Measurements from ENCODE around the gene LAPTM5. TPM values are rescaled to one million over a fixed set of nuclear protein-coding genes. Genes with fewer than 3 reads are reported as not detected.

The LAPTM5 gene
- total and polyA plus RNA-seq, 2 of the 13 experiments (the other 11 are each of a cell fraction or from before 2014, with no cell fraction given), result 0.41 to 0.86 TPM

- Histone ChIP-seq H2AFZ (ENCODE audit: low read length) (no peak overlapping the region), H4K20me1 (ENCODE audit: insufficient read depth, low read length) (no peaks in the 10 kb centered on the region), H3K27ac (ENCODE audit: extremely low read length, insufficient read depth, low read length) (no peak overlapping the region), H3K9ac (ENCODE audit: insufficient read depth, low read depth, low read length) (no peak overlapping the region), H3K36me3 (replicated peaks in 1 of 2; ENCODE audit: control insufficient read depth in 1 of 2, insufficient read depth in 2 of 2, low read length in 2 of 2) (no peaks in the 10 kb centered on the region), H3K79me2 (ENCODE audit: insufficient read depth, low read length) (no peaks in the 10 kb centered on the region), H3K4me2 (ENCODE audit: low read depth, low read length) (no peak overlapping the region), H3K27me3 (ENCODE audit: control insufficient read depth in 1 of 2, insufficient read depth in 2 of 2, low read length in 2 of 2) (peaks cover 5 to 14% of the 10 kb centered on the region in 2 experiments; a peak in 3 of 5 replicates), H3K4me3 (replicated peaks in 1 of 3; ENCODE audit: insufficient read depth in 1 of 3, low read depth in 2 of 3, low read length in 3 of 3) (no peak overlapping the region), H3K4me1 (ENCODE audit: insufficient read depth, low read length) (no peaks in the 10 kb centered on the region), H3K9me3 (ENCODE audit: low read length) (no peaks in the 10 kb centered on the region)
- in situ Hi-C loops (cut with HindIII; ENCODE audit: extremely low pct_ligation_motif_present, low pct_unique_long_range_greater_than_20kb), result loop anchor here (25.0 kb wide), 1 partner anchor 1360 kb away; no protein-coding TSS in a partner anchor
- ATAC-seq, result no peak
- no peak for TF ChIP-seq ZNF446 (CRISPR knock-in tag; IDR thresholded peaks at IDR 0.05)
- TF ChIP-seq ZNF644 (CRISPR knock-in tag; IDR thresholded peaks at IDR 0.05; ENCODE audit: low read depth), result no peak
- TF ChIP-seq ZNF558 (CRISPR knock-in tag; IDR thresholded peaks at IDR 0.05; ENCODE audit: borderline replicate concordance), result no peak
- TF ChIP-seq MAFG (CRISPR knock-in tag; IDR thresholded peaks at IDR 0.05), result no peak
- no peak for TF ChIP-seq CERS6 (CRISPR knock-in tag; IDR thresholded peaks at IDR 0.05)
- TF ChIP-seq, protein P1, sequence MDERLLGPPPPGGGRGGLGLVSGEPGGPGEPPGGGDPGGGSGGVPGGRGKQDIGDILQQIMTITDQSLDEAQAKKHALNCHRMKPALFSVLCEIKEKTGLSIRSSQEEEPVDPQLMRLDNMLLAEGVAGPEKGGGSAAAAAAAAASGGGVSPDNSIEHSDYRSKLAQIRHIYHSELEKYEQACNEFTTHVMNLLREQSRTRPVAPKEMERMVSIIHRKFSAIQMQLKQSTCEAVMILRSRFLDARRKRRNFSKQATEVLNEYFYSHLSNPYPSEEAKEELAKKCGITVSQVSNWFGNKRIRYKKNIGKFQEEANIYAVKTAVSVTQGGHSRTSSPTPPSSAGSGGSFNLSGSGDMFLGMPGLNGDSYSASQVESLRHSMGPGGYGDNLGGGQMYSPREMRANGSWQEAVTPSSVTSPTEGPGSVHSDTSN (CRISPR knock-in tag; IDR thresholded peaks at IDR 0.05), result no peak
- no peak for TF ChIP-seq SRY (CRISPR knock-in tag; IDR thresholded peaks at IDR 0.05)
- no peak for TF ChIP-seq PRPF4 (IDR thresholded peaks at IDR 0.05; ENCODE audit: low read depth, low read length, poor library complexity, severe bottlenecking)
- TF ChIP-seq ZC3H4 (CRISPR knock-in tag; IDR thresholded peaks at IDR 0.05; ENCODE audit: borderline replicate concordance), result no peak
- no peak for TF ChIP-seq ZNF383 (CRISPR knock-in tag; IDR thresholded peaks at IDR 0.05; ENCODE audit: borderline replicate concordance)
- no peak for TF ChIP-seq ZNF577 (CRISPR knock-in tag; IDR thresholded peaks at IDR 0.05; ENCODE audit: borderline replicate concordance, low read depth)
- no peak for TF ChIP-seq TGIF2 (CRISPR knock-in tag; IDR thresholded peaks at IDR 0.05)
- no peak for TF ChIP-seq TSC22D2 (CRISPR knock-in tag; IDR thresholded peaks at IDR 0.05; ENCODE audit: borderline replicate concordance)
- no peak for TF ChIP-seq ZSCAN21 (CRISPR knock-in tag; IDR thresholded peaks at IDR 0.05; ENCODE audit: borderline replicate concordance)
- POLR2A ChIA-PET, result no interaction called here
- CTCF ChIA-PET (ENCODE audit: low intra/inter-chr PET ratio, low total read pairs), result no interaction called here
- WGBS (ENCODE audit: low lambda C conversion rate), result 22% methylated on average over 6 of the region's 6 CpGs
- intact Hi-C loops (cut with micrococcal nuclease; ENCODE audit: unreplicated experiment), result no loop called here
- no peak for DNase-seq (ENCODE audit: low spot score)
- FAIRE-seq, result no peak
- BruUV-seq (replicated peaks), result no TSS peak
Measured at GRCh38 chr1:30696831-30697230, 60.7 kb downstream of the LAPTM5 start.

All from HepG2 (cell line).